MCF 10A (cell line): ENCODE data around the gene GALNT15. TPM values are rescaled to one million over a fixed set of nuclear protein-coding genes. Genes with fewer than 3 reads are reported as not detected.

ENCODE experiments used
- BruUV-seq: library from RNA; stranded (reverse); fragments of 400-500 nt; replicated peaks from 2 replicates; lab custom pipeline; 2021; lab: Mats Ljungman, UMichigan
- CTCF ChIA-PET: fragments of 300-600 bp; sonication (Branson Sonifier 250); formaldehyde crosslinking; extraction: SDS; loops from one replicate; lab custom pipeline; 2021; ENCODE audit warnings: antibody characterized with exemption, inconsistent platforms; lab: Yijun Ruan, JAX
- POLR2A ChIA-PET: fragments of 300-600, 350-650 bp; sonication (Branson Sonifier 250); formaldehyde crosslinking; extraction: SDS; loops from one replicate; lab custom pipeline; 2020; ENCODE audit warnings: antibody characterized with exemption, inconsistent platforms; lab: Yijun Ruan, JAX
- DNase-seq: peaks from one replicate; pipeline ENCODE4 v3.0.0-alpha.2; 2018; ENCODE audit not compliant: unreplicated experiment
- H3K27ac Mint-ChIP-seq: one replicate; pipeline ENCODE4 v1.8.0; 2022; ENCODE audit warnings: mild to moderate bottlenecking, low read depth, mixed read lengths; ENCODE audit not compliant: unreplicated experiment
- H3K27me3 Mint-ChIP-seq: one replicate; pipeline ENCODE4 v1.8.0; 2022; ENCODE audit warnings: mixed read lengths; ENCODE audit not compliant: insufficient read depth, unreplicated experiment
- H3K36me3 Mint-ChIP-seq: one replicate; pipeline ENCODE4 v1.8.0; 2022; ENCODE audit warnings: mild to moderate bottlenecking, moderate library complexity, mixed read lengths; ENCODE audit not compliant: insufficient read depth, unreplicated experiment
- H3K4me1 Mint-ChIP-seq: one replicate; pipeline ENCODE4 v1.8.0; 2022; ENCODE audit warnings: mixed read lengths; ENCODE audit not compliant: insufficient read depth, unreplicated experiment
- H3K4me3 Mint-ChIP-seq: one replicate; pipeline ENCODE4 v1.8.0; 2022; ENCODE audit warnings: mild to moderate bottlenecking, moderate library complexity, mixed read lengths; ENCODE audit not compliant: unreplicated experiment
- H3K9me3 Mint-ChIP-seq: one replicate; pipeline ENCODE4 v1.8.0; 2022; ENCODE audit warnings: mixed read lengths; ENCODE audit not compliant: unreplicated experiment
- intact Hi-C: fragments of 100-400 bp; cut with micrococcal nuclease; formaldehyde crosslinking; loops from 2 replicates; pipeline ENCODE4 v1.14.1; 2022
- total RNA-seq: library from RNA; stranded (reverse); gene quantifications from 2 replicates; pipeline ENCODE4 v1.2.3, GENCODE V29; 2022
- TF ChIP-seq, protein P1 (sequence below): fragments of 200-600 bp; IDR thresholded peaks from one replicate; pipeline ENCODE4 v1.8.0; 2022; ENCODE audit warnings: antibody characterized with exemption, mild to moderate bottlenecking; ENCODE audit not compliant: unreplicated experiment

The GALNT15 gene
- total RNA-seq, 1 experiment from 2014 or later = 3.0 TPM

DNA sequence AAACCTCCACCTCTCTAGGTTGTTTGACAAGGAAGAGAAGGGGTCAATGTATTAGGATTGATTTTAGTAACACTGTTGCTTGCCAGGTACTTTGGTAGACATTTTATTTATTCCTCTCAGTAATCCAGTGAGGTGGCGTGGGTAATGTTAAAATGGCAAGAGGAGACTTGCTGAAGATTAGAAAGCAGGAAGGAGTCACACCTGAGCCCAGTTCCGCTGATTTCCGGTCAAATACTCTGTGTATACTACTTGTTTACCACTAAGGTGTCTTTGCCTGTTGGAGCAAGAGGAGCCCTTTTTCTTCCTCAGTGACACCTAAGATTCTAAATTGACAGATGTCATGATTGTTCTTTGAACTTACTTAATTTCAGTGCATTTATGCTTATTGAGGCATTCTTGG, 92.2 kb downstream of the GALNT15 start:
- no peaks in the 10 kb centered on the region for H3K9me3 Mint-ChIP-seq
- H3K36me3 Mint-ChIP-seq = peaks cover 36% of the 10 kb centered on the region
- peak overlapping the region; percentile 10 for H3K27ac Mint-ChIP-seq
- CTCF ChIA-PET = interaction anchor here (1.0 to 3.9 kb wide), 4 partner anchors 8 to 284 kb away, joined by 3 to 19 read pairs (median 6); no protein-coding TSS in a partner anchor
- intact Hi-C loops = no loop called here
- POLR2A ChIA-PET = interaction anchor here (1.6 kb wide), 1 partner anchor 470 kb away, joined by 3 read pairs; no protein-coding TSS in a partner anchor
- H3K27me3 Mint-ChIP-seq = no peaks in the 10 kb centered on the region
- H3K4me1 Mint-ChIP-seq = peaks cover 19% of the 10 kb centered on the region
- no peak for DNase-seq
- peak overlapping the region; percentile 95 for H3K4me3 Mint-ChIP-seq
- BruUV-seq = no TSS peak
- TF ChIP-seq, protein P1, sequence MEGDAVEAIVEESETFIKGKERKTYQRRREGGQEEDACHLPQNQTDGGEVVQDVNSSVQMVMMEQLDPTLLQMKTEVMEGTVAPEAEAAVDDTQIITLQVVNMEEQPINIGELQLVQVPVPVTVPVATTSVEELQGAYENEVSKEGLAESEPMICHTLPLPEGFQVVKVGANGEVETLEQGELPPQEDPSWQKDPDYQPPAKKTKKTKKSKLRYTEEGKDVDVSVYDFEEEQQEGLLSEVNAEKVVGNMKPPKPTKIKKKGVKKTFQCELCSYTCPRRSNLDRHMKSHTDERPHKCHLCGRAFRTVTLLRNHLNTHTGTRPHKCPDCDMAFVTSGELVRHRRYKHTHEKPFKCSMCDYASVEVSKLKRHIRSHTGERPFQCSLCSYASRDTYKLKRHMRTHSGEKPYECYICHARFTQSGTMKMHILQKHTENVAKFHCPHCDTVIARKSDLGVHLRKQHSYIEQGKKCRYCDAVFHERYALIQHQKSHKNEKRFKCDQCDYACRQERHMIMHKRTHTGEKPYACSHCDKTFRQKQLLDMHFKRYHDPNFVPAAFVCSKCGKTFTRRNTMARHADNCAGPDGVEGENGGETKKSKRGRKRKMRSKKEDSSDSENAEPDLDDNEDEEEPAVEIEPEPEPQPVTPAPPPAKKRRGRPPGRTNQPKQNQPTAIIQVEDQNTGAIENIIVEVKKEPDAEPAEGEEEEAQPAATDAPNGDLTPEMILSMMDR = no peak

DNA sequence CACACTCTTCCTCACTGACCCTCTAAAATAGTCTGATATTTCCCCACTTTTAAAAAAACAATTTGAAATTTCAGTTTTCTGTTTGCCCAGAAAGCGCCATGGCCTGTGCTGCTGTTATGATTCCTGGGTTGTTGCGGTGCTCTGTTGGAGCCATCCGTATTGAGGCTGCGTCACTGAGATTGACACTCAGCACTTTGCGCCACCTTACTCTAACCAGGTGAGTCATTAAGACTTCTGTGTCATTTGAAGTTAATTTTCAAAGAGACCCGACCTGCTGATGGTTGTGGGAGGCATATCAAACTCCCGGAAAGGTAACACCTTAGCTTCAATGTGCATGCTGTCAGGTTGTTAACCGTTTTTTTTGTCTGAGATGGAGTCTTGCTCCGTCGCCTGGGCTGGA, 96.4 kb downstream of the GALNT15 start:
- BruUV-seq = no TSS peak
- H3K27ac Mint-ChIP-seq = no peak overlapping the region
- no peaks in the 10 kb centered on the region for H3K27me3 Mint-ChIP-seq
- no peak overlapping the region for H3K4me3 Mint-ChIP-seq
- H3K9me3 Mint-ChIP-seq = no peaks in the 10 kb centered on the region
- DNase-seq = no peak
- TF ChIP-seq, protein P1 = no peak
- peaks cover 67% of the 10 kb centered on the region for H3K36me3 Mint-ChIP-seq
- H3K4me1 Mint-ChIP-seq = peaks cover 12% of the 10 kb centered on the region
- CTCF ChIA-PET = interaction anchor here (0.6 to 1.4 kb wide), 2 partner anchors 279 to 297 kb away, joined by 3 to 4 read pairs; no protein-coding TSS in a partner anchor
- intact Hi-C loops = no loop called here
- POLR2A ChIA-PET = no interaction called here

DNA sequence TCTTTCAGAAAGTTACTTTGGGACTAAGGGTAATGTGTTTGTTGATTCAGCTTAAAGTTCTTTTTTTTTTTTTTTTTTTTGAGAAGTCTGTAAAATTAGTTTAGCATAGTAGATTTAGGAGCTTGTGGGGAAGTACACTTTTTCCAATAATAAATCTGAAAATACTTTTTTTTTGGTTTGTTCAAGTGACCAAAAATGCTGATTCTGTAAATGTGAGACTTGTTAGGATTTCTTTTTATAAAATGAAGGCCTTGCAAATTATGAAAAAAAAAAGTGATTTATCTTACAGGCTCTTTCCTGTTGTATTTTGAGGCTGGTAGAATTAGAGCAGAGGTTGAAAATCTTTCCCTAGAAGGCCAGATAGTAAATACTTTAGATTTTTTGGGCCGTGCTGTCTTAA, 98.1 kb downstream of the GALNT15 start:
- H3K4me3 Mint-ChIP-seq = no peak overlapping the region

DNA sequence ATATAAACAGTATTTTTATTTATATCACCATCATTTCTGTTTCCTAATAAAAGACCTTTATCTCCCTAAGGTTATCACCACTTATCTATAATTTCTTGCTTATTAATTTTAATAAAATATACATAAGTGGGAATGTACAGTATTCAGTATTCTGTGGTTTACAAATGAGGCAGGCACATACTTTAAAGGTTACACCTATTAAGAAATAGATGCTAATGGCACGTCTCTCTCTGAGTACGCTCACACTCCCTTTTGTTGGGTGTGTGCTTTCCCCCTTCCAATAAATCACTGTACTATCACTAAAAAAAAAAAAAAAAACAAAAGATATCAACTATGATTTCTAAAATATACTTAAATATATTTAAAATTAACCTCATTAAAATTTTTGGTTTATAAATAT, 99.4 kb downstream of the GALNT15 start:
- TF ChIP-seq, protein P1 = no peak
- H3K9me3 Mint-ChIP-seq = no peaks in the 10 kb centered on the region
- DNase-seq = no peak
- H3K27me3 Mint-ChIP-seq = no peaks in the 10 kb centered on the region
- H3K4me1 Mint-ChIP-seq = no peaks in the 10 kb centered on the region
- CTCF ChIA-PET = interaction anchor here (0.6 to 1.7 kb wide), 3 partner anchors 16 to 752 kb away, joined by 3 to 7 read pairs (median 3); no protein-coding TSS in a partner anchor
- no peak overlapping the region for H3K4me3 Mint-ChIP-seq
- POLR2A ChIA-PET = interaction anchor here (1.1 kb wide), 1 partner anchor 269 kb away, joined by 3 read pairs; no protein-coding TSS in a partner anchor
- intact Hi-C loops = no loop called here
- no TSS peak for BruUV-seq
- H3K27ac Mint-ChIP-seq = no peak overlapping the region
- peaks cover 71% of the 10 kb centered on the region for H3K36me3 Mint-ChIP-seq

More for the DNA sequence above, 98.1 kb downstream of the GALNT15 start:
- H3K27ac Mint-ChIP-seq = no peak overlapping the region
- no peaks in the 10 kb centered on the region for H3K27me3 Mint-ChIP-seq
- CTCF ChIA-PET = interaction anchor here (1.3 kb wide), 1 partner anchor 18 kb away, joined by 7 read pairs; no protein-coding TSS in a partner anchor
- H3K36me3 Mint-ChIP-seq = peaks cover 78% of the 10 kb centered on the region
- TF ChIP-seq, protein P1 = no peak
- POLR2A ChIA-PET = no interaction called here
- no peak for DNase-seq
- peaks cover 1% of the 10 kb centered on the region for H3K4me1 Mint-ChIP-seq
- intact Hi-C loops = no loop called here
- no TSS peak for BruUV-seq
- no peaks in the 10 kb centered on the region for H3K9me3 Mint-ChIP-seq
